Ectodermal cell (in vitro differentiated cells): ENCODE data around the gene HSH2D.

Experiments
- H3K27ac ChIP-seq: 2 replicates; pipeline ENCODE4 v1.7.0; 2013; ENCODE audit warnings: mild to moderate bottlenecking, low read depth, low read length; ENCODE audit not compliant: insufficient read depth, poor library complexity, severe bottlenecking
- H3K27me3 ChIP-seq: 2 replicates; pipeline ENCODE4 v1.7.0; 2013; ENCODE audit warnings: mild to moderate bottlenecking, low read length; ENCODE audit not compliant: insufficient read depth, control insufficient read depth, poor library complexity, severe bottlenecking
- H3K36me3 ChIP-seq: one replicate; pipeline ENCODE4 v1.7.0; 2013; ENCODE audit warnings: low read length; ENCODE audit not compliant: control insufficient read depth, insufficient read depth
- H3K4me1 ChIP-seq: one replicate; pipeline ENCODE4 v1.7.0; 2013; ENCODE audit warnings: low read length; ENCODE audit not compliant: control insufficient read depth, insufficient read depth
- H3K4me3 ChIP-seq: 2 replicates; pipeline ENCODE4 v1.7.0; 2013; ENCODE audit warnings: low read depth, low read length, control low read depth; ENCODE audit not compliant: insufficient read depth
- H3K9me3 ChIP-seq: 2 replicates; pipeline ENCODE4 v1.7.0; 2013; ENCODE audit warnings: mild to moderate bottlenecking, low read length, moderate library complexity; ENCODE audit not compliant: control insufficient read depth
- WGBS, 2 experiments: methylation state at CpG; one replicate each; pipeline ENCODE4 v1.1.7; 2013; ENCODE audit warnings: missing lambda C conversion rate in 2 of 2; 5-methylcytosine and 5-hydroxymethylcytosine counted together

Gene HSH2D

GRCh38 chr19:16135430-16136127 is 7.9 kb upstream of the HSH2D start:
- no peaks in the 10 kb centered on the region for H3K27me3 ChIP-seq
- H3K9me3 ChIP-seq: no peaks in the 10 kb centered on the region
- H3K36me3 ChIP-seq: peaks cover 18% of the 10 kb centered on the region
- no peak overlapping the region for H3K4me3 ChIP-seq
- H3K4me1 ChIP-seq: no peaks in the 10 kb centered on the region
- WGBS, 2 experiments: 61 to 64% methylated on average over 4 of the region's 4 CpGs
- no peak overlapping the region for H3K27ac ChIP-seq

DNA sequence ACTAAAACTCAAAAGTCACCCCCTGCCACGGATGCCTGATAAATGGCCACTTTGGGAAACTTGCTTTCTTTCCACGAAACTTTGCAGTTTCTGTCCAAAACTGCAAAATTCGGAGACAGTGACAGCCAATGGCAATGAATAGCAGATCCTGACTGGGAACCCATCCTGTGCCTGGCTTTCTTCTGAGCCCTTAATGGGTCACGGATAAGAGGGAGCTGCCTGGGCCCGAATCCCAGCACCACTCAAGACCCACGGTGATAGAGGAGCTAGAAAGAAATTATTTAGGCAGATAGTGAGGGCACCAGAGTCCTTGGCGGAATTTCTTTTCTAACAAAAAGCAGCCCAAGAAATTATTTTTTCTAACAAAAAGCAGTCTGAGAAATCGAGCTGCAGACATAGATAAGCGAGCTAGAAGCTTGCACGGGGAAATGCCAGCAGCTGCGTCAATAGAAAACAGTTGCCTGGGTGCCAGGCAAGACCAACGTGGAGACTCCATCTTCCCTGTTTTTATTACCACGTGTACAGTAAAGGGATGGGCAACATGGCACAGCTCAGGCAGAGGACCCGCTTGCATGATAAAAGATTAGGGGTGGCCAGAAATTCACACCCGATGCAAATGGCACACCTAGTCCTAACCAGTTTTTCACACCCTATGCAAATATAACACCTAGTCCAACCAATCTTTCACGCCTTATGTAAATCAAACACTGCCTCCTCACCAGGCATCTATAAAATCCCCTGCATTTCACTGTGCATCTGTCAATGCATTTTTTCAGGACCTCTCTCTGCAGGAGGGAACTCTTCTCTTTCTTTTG is 7.1 kb upstream of the HSH2D start:
- H3K27me3 ChIP-seq: no peaks in the 10 kb centered on the region
- no peaks in the 10 kb centered on the region for H3K4me1 ChIP-seq
- peaks cover 18% of the 10 kb centered on the region for H3K36me3 ChIP-seq
- H3K4me3 ChIP-seq: no peak overlapping the region
- H3K9me3 ChIP-seq: no peaks in the 10 kb centered on the region
- WGBS, 2 experiments: 74 to 75% methylated on average over 16 of the region's 16 CpGs
- H3K27ac ChIP-seq: no peak overlapping the region

GRCh38 chr19:16139752-16140151 is 3.7 kb upstream of the HSH2D start:
- H3K27ac ChIP-seq: no peak overlapping the region
- 92 to 94% methylated on average over 12 to 13 of the region's 13 CpGs for WGBS, 2 experiments
- H3K36me3 ChIP-seq: no peaks in the 10 kb centered on the region
- no peaks in the 10 kb centered on the region for H3K9me3 ChIP-seq
- no peaks in the 10 kb centered on the region for H3K27me3 ChIP-seq
- H3K4me1 ChIP-seq: no peaks in the 10 kb centered on the region
- H3K4me3 ChIP-seq: no peak overlapping the region

DNA sequence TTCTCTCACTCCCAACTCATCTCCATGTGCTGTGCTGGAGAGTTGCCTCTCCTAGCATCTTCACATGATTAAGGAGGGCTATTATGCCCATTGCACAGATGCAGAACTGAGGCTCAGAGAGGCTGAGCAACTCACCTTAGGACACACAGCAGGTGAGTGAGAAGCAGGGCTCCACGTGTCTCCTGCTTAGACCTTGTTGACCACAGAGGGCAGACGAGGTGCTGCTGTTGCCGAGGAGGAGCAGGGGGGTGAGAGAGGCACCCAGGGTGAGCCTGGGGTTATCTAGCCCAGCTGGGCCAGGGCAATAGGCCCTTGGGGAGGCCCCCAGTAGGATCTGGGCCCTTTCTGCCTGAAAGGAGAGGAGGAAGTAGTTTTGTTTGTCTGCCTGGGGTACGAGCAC is 2.4 kb upstream of the HSH2D start:
- Histone ChIP-seq H3K4me1 (no peaks in the 10 kb centered on the region), H3K4me3 (no peak overlapping the region), H3K36me3 (no peaks in the 10 kb centered on the region), H3K27me3 (no peaks in the 10 kb centered on the region), H3K27ac (no peak overlapping the region), H3K9me3 (no peaks in the 10 kb centered on the region)
- WGBS, 2 experiments: 73 to 75% methylated on average over 4 of the region's 4 CpGs

DNA sequence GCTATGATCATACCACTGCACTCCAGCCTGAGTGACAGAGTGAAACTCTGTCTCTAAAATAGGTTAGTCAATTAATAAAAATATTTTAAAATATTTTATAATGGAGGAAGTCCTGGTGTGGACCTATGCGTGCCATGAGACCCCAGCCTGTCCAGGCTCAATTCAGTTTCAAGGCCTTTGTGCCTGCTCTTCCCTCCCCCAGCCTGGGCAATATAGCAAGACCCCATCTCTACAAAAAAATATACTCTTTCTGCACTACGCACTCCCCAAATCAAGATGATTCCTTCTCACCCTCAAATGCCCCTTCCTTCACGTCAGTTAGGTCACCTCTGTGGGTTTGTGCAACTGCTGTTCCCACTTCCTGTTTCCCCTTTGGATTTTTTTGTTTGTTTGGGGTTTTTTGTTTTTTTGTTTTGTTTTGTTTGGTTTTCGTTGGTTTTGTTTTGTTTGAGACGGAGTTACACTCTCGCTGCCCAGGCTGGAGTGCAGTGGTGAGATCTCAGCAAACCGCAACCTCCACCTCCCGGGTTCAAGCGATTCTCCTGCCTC is 1.4 kb upstream of the HSH2D start:
- Histone ChIP-seq H3K9me3 (no peaks in the 10 kb centered on the region), H3K27ac (no peak overlapping the region), H3K36me3 (no peaks in the 10 kb centered on the region), H3K4me3 (no peak overlapping the region), H3K4me1 (no peaks in the 10 kb centered on the region), H3K27me3 (no peaks in the 10 kb centered on the region)
- 91 to 95% methylated on average over 9 of the region's 9 CpGs for WGBS, 2 experiments

DNA sequence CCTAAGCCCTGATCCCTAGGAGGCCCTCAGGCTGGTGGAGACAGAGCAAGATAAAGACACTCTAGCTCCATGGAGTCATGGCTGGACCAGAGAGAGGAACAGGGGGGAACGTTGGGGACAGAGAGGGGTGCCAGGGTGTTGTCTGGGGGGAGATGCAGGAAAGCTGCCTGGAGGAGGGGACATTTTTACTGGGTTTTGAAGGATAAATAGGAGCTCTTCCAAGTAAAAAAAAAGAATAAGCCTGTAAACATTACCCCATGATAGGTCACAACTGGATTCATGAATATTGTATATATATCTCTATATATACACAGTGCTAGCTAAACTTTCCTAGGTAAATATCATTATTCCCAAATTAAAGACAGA is 714 bp downstream of the HSH2D start:
- Histone ChIP-seq H3K36me3 (no peaks in the 10 kb centered on the region), H3K4me3 (no peak overlapping the region), H3K27ac (no peak overlapping the region), H3K4me1 (no peaks in the 10 kb centered on the region), H3K9me3 (no peaks in the 10 kb centered on the region), H3K27me3 (no peaks in the 10 kb centered on the region)
- WGBS, 2 experiments: 77 to 80% methylated on average over 1 of the region's 1 CpG

DNA sequence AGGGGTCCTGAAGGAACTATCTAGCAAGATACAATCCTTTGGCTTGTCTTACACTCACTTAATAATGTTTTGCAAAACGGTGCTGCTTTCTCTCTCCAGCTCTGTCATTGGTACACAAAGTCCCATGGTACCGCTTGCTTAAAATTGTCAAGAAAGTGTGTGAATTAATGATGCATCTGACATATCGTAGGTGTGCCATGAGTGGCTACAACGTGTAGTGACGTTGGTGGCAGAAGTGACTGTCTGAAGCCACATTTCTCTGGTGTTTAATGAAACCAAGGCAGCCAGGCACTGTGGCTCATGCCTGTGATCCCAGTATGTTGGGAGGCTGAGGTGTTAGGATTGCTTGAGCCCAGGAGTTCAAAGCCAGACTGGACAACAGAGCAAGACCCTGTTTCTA is 2.6 kb downstream of the HSH2D start:
- H3K4me3 ChIP-seq: no peak overlapping the region
- 89 to 90% methylated on average over 5 of the region's 5 CpGs for WGBS, 2 experiments

DNA sequence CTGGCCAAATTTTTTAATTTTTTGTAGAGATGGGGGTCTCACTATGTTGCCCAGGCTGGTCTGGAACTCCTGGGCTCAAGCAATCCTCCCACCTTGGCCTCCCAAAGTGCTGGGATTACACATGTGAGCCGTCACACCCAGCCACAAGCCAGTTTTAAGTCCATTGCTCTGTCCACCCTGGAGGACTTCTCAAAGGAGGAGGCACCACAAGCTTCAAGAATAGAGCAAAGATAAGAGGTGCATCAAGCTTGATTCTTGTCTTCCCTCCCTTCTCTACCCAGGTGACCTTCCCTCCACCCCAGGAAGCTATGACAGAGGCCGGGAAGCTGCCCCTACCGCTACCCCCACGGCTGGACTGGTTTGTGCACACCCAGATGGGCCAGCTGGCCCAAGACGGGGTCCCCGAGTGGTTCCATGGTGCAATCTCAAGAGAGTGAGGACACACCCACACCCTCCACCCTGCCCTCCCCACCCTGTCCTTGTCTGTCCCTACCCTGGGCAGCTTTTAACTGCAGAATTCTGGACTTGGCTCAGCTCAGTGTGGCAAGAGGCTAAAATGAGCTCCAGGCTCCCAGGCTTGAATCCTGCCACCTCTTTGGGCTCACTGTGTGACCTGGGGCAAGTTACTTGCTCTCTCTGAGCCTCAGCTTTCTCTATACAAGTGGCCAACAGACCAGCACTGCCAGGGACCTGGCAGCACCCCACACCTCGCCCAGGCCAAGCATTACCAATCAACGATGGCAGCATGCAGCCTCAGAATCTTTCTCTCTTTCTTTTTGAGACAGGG is 5.2 kb downstream of the HSH2D start:
- Histone ChIP-seq H3K27ac (no peak overlapping the region), H3K27me3 (no peaks in the 10 kb centered on the region), H3K9me3 (no peaks in the 10 kb centered on the region), H3K4me1 (no peaks in the 10 kb centered on the region), H3K4me3 (no peak overlapping the region), H3K36me3 (no peaks in the 10 kb centered on the region)
- WGBS, 2 experiments: 86 to 89% methylated on average over 8 of the region's 8 CpGs

More for the DNA sequence above, 2.6 kb downstream of the HSH2D start:
- Histone ChIP-seq H3K27me3 (no peaks in the 10 kb centered on the region), H3K9me3 (no peaks in the 10 kb centered on the region), H3K27ac (no peak overlapping the region), H3K36me3 (no peaks in the 10 kb centered on the region), H3K4me1 (no peaks in the 10 kb centered on the region)

GRCh38 chr19:16153582-16154336 is 10.3 kb downstream of the HSH2D start:
- Histone ChIP-seq H3K4me3 (no peak overlapping the region), H3K36me3 (no peaks in the 10 kb centered on the region), H3K4me1 (no peaks in the 10 kb centered on the region), H3K27me3 (no peaks in the 10 kb centered on the region), H3K9me3 (no peaks in the 10 kb centered on the region), H3K27ac (no peak overlapping the region)
- 87 to 88% methylated on average over 11 of the region's 11 CpGs for WGBS, 2 experiments
